22Rv1 (cell line): ENCODE data around the gene LTC4S.

Experiments used
- H3K27ac ChIP-seq: fragments of 450-650 bp; 2 replicates; pipeline ENCODE4 v1.5.1; 2017
- ZFX ChIP-seq: fragments of 450-650 bp; IDR thresholded peaks from 2 replicates; pipeline ENCODE4 v1.6.1; 2017; ENCODE audit warnings: antibody characterized with exemption, borderline replicate concordance
- TF ChIP-seq, protein P1 (sequence below): fragments of 450-650 bp; IDR thresholded peaks from 2 replicates; pipeline ENCODE4 v1.5.1; 2017; ENCODE audit warnings: mild to moderate bottlenecking

Gene LTC4S

DNA sequence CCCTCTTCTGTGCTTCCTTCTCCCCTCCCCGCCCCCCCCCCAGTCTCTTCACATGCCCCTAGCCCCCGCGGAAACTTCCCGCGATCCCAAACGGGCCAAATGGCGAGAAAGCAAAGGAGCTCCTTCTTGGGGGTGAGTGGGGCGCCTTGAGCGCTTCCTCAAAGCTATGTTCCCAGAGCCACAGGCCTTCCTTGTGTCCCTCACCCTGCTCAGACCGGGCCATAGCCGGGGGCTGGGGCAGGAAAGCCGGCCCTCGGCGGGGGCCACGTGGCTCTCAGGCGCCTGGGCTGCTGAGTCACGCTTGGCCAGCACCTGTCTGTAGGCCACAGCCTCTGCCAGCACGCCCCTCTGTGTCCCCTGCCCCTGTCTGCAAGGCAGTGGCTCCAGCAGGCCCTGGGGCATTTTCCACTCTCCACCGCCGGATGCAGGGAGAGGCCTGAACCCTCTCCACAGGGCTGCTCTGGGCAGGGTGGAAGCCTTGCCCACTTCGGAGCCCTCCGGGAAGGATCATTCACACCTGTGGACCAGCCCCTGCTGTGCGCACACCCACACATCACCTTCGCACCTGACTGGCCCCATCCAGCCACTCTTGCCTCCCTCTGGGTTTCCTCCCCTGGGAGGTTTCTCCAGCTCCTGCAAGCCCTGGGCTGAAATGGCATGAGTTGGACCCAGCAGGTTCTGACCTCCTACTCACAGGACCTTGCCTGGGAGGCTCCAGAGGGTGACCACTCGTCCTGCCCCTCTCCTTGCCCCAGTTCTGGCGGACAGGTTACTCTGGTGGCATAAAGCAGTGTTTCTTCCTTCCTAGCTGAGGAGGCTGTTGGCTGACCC, 25.7 kb downstream of the LTC4S start:
- TF ChIP-seq, protein P1, sequence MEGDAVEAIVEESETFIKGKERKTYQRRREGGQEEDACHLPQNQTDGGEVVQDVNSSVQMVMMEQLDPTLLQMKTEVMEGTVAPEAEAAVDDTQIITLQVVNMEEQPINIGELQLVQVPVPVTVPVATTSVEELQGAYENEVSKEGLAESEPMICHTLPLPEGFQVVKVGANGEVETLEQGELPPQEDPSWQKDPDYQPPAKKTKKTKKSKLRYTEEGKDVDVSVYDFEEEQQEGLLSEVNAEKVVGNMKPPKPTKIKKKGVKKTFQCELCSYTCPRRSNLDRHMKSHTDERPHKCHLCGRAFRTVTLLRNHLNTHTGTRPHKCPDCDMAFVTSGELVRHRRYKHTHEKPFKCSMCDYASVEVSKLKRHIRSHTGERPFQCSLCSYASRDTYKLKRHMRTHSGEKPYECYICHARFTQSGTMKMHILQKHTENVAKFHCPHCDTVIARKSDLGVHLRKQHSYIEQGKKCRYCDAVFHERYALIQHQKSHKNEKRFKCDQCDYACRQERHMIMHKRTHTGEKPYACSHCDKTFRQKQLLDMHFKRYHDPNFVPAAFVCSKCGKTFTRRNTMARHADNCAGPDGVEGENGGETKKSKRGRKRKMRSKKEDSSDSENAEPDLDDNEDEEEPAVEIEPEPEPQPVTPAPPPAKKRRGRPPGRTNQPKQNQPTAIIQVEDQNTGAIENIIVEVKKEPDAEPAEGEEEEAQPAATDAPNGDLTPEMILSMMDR: no peak
- no peak for TF ChIP-seq ZFX
- peak overlapping the region; percentile 96 for H3K27ac ChIP-seq

DNA sequence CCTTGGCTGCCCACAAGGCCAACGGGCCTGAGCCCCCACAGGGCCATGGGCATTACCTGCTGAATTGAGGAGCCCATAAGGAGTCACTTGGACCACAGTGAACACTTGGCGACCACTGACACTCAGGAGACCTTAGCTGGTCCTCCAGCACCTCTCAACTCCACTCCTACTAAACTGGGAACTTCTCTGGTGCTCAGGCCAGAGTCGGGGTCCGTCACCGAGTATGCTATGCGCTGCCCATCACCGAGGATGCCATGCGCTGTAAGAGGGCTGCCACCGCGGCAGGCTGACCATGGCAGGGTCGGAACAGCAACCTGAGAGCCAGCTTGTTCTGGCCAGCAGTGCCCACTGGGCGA, 26.3 kb downstream of the LTC4S start:
- H3K27ac ChIP-seq: peak overlapping the region; percentile 96
- TF ChIP-seq, protein P1: no peak
- TF ChIP-seq ZFX: no peak

DNA sequence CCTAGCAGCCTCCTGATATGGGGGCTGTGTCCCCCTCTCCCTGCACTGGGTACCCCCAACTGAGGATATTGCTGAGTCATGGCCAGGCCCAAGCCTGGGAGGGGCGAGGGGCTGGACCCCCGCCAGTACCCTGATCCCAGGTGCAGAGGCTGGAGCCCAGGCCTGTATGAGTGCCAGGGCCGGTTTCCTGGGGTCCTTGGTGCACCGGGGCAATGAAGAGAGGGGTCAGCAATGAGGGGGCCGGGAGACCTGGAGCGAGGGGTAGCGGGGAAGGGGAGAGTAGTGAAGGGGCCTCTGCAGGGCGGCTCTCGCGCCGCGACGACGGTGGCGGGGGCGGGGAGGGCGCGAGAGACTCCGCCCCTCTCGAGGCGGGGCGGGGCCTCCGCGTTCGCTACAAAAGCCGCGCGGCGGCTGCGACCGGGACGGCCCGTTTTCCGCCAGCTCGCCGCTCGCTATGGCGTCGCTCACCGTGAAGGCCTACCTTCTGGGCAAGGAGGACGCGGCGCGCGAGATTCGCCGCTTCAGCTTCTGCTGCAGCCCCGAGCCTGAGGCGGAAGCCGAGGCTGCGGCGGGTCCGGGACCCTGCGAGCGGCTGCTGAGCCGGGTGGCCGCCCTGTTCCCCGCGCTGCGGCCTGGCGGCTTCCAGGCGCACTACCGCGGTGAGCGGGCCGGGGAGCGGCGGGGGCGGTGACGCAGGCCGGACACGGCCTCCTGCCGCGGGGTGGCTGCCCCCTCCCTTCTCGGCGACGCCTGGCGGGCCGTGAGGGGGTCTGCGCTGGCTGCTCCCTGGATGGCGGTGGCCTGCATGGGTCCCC, 26.9 kb downstream of the LTC4S start, which contains the start of gene SQSTM1:
TSS of gene SQSTM1 (plus strand) at position 423 of the 815 bp plus-strand sequence. CDS start at position 455, 32 bp downstream.
- no peak for TF ChIP-seq ZFX
- TF ChIP-seq, protein P1: no peak; the same call in 1 of the 2 replicates
- peak within 1 kb of the TSS; percentile 96 for H3K27ac ChIP-seq

DNA sequence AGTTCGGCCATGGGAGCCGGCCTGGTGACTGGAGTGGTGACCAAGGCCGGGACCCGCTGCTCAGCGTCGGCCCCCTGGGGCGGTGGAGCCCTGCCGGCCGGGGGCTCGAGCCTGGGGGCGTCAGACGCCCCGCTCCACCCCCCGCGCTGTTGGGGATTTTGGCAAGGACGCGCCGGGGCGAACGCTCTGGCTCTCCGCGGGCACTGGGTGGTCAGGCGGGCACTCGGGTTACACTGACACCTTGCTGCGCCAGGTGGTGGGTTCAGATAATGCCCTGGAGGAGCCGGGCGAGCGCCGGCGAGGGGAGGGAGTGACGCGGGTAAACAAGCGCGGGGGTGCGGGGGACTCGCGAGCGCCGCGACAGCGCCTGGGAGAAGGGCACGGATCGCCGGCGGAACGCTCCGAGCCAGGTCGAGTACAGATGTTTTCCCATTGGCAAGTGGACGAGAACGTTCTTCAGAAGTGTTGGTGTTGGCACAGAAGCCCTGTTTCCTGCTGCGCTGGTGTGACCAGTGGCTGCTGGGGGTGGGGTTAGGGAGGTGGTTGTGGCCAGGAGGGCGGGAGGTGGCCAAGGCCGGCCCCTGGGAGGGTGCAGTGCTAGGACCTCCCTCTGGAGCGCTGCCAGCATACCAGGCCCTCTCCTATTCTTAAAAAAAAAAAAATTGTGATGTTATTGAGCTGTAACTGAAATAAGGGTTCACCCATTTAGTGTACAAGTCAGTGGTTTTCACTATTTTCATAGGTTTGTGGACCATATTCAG, 27.7 kb downstream of the LTC4S start:
- TF ChIP-seq ZFX: no peak
- TF ChIP-seq, protein P1: peak; percentile 31

DNA sequence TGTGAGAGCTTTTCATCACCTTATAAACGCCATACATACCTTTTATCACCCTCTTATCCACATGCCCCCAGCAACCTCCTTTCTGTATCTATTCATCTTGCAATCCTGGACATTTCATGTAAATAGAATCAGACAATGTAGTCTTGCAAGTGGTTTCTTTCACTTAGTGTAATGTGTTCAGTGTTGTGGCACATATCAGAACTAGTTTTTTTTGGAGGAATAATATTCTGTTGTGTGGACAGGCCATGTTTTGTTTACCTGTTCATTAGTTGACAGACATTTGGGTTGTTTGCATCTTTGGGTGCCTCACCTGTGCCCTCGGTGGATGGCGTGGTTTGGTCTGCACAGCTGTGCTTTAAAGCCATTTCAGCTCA, 28.3 kb downstream of the LTC4S start:
- TF ChIP-seq, protein P1: no peak
- no peak for TF ChIP-seq ZFX
- H3K27ac ChIP-seq: peak overlapping the region; percentile 96

More for the DNA sequence above, 27.7 kb downstream of the LTC4S start:
- H3K27ac ChIP-seq: peak overlapping the region; percentile 96

DNA sequence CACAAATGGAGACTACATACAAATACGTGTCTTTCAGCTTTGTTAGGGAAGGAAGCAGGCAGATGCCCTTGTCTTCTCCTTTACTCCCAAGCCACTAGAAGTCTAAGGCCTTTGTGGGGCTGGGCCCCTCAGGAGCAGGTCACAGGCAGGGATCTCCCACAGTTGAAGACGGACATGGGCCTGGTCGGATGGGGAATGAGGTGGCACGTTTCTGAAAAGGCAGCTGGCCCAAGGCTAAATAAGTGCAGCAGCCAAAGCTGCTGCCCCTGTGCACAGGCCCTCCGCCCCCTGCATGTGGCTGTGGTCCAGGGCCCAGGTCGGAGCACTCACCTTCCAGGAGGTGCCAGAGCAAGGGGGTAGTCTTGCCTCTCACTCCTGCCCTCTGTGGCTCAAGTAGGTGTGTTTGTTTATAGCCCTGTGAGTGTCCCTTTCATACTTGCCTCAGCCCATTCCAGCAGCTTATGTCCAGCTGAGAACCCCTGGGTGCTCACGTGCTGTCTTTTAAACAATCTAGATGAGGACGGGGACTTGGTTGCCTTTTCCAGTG, 28.7 kb downstream of the LTC4S start:
- TF ChIP-seq, protein P1: no peak
- TF ChIP-seq ZFX: no peak
- peak overlapping the region; percentile 96 for H3K27ac ChIP-seq
